Activated T-cell treated with anti-CD3 and anti-CD28 coated beads, Interleukin-2, amount 50 U/mL, for 48 hours (primary cell): ENCODE results near the gene CAMTA1.
"Not testable (repeated sequence)": the region's sequence is repeated elsewhere in the genome, so short reads cannot be mapped to it uniquely, and the experiment has no call there.

Experiments
- DNase-seq, 2 experiments: peaks; one replicate each; pipeline ENCODE4 v3.0.0-alpha.2; 2020

CAMTA1 gene

DNA sequence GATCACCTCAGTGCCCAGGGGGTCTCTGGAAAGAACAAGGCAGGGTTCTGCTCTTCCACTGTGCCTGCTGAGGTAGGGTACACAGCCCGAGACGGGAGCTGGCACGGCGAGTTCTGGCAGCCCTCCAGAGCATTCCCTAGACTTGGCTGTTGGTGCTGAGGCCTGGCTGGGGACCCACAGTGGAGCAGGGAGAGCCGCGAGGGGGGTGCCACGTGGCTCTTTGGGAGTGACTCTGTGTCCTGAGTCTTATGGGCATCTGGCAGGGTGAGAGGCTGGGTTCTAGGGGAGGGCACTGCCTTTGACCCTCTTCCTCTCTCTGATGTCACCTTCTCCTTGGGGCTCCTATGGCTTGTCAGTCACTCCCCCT lies 336.4 kb downstream of the CAMTA1 start:
- DNase-seq = no peak

DNA sequence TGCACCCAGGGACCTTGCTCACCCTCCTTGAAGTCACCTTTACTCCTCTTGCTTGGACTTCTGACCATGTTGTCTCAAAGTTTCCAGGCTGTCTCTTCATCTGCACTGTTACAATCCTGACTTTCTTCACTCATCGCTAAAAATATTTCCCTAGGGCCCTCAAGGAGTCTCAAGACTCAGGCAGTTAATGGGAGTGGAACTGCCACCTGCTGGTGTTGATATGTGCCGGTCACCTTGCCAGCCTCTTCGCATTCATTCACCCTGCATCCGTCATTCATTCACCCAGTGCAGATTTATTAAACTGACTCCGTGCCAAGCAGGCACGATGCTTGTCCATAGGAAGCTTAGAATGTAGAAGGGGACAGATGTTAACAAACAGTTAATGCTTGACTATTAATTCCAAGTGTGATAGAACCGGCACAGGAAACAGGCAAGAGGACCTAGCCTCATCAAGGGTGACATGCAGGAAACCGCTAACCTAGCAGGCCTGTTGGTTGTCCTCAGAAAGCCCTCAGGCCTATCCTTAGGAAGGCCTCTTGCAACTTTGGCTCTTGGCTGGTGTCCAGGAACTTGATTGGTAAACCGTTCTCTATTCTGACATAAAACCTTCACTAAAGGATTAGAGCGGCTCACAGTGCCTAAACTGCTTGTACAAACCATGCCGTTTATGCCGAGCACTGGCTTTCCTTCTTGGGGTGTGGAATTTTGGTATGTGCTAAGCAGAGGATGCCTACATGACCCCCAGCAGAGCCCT lies 342.2 kb downstream of the CAMTA1 start:
- no peak for DNase-seq

DNA sequence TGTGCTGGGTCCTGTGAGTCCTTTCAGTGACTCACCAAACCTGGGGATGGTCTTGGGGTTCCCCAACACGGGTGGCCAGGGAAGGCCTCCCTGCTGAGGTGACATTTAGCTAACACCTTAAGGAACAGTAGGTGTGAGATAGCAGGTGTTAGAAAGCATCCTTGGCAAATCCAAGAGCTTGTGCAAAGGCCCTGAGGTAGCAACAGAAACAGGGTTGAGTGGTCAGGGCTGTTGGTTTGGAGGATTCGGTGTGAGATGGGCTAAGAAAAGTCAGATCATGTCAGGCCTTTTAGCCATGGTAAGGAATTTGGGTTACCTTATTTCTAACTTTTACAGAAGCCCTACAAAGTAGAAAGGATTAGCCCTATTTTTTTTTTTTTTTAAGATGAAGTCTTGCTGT lies 343.0 kb downstream of the CAMTA1 start:
- no peak for DNase-seq

DNA sequence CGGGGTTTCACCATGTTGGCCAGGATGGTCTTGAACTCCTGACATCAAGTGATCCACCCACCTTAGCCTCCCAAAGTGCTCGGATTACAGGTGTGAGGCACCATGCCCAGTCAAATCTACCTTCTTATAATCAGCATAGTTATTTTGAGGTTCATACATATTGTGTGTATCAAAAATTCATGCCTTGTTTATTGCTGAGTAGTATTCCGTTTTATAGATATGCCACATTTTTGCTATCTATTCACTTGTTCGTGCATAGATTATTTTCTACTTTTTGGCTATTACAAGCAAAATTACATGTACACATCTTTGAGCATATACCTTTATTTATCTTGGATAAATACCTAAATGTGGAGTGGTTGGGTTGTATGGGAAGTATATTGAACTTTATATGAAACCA lies 344.9 kb downstream of the CAMTA1 start:
- DNase-seq = no peak

DNA sequence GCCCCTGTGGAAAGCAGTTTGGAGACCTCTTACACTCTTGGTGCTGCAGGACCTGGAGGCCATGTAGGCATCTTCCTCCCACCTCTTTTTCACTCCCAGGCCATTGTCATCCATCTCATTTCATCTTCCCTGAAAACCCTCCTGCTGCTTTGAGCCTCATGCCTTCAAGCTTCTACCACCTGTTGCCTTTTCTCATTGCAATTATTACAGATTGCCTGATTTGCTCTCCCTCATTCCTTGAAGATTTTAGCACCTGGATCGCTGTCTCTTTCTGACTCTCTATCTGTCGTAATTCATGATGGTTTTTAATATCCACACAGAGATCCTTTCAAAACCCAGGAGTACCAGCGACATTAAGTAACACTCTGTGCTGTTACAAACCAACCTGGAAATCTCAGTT lies 350.2 kb downstream of the CAMTA1 start:
- no peak for DNase-seq

DNA sequence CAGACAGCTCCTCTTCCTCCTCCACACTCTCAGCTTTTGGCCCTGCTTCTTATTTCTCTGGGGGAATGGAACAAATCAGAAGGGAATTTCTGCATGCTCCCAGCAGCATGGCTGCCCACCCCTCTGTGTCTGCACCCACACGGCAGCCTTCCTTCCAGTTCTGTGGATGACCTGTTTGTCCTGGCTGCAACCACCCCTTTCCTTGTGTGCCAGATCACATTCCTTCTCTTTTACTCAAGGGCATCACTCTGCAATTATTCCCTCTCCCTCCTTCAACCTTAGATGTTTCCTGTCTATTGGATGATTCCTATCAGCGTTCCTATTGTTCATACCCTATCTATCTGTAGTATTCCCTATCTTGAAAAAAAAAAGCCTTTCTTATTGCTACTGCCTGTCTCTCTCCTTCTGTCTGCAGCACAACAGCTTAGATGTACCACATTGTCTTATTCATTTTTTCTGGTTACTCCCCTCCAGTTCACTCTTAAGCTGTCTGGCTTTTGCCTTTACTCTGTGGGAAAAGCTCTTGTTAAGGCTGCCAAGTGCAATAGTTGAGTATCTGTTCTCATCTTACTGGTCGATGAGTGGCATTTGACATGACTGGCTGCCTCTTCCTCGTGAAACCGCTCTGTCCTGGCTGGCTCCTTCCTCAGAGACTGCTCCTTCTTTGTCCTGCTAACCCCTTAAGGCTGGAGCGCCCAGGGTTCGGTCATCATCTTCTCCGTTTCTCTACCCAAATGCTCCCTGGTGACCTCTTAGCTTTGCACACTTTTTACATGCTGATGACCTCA lies 351.1 kb downstream of the CAMTA1 start:
- DNase-seq = no peak

- no peak for DNase-seq
Measured at GRCh38 chr1:7140251-7140650, 355.0 kb downstream of the CAMTA1 start.

GRCh38 chr1:7145947-7146346 lies 360.7 kb downstream of the CAMTA1 start:
- DNase-seq = no peak

GRCh38 chr1:7146710-7147109 lies 361.5 kb downstream of the CAMTA1 start:
- DNase-seq = no peak

- DNase-seq = not testable (repeated sequence)
Measured at GRCh38 chr1:7147581-7148282, 362.5 kb downstream of the CAMTA1 start.

DNA sequence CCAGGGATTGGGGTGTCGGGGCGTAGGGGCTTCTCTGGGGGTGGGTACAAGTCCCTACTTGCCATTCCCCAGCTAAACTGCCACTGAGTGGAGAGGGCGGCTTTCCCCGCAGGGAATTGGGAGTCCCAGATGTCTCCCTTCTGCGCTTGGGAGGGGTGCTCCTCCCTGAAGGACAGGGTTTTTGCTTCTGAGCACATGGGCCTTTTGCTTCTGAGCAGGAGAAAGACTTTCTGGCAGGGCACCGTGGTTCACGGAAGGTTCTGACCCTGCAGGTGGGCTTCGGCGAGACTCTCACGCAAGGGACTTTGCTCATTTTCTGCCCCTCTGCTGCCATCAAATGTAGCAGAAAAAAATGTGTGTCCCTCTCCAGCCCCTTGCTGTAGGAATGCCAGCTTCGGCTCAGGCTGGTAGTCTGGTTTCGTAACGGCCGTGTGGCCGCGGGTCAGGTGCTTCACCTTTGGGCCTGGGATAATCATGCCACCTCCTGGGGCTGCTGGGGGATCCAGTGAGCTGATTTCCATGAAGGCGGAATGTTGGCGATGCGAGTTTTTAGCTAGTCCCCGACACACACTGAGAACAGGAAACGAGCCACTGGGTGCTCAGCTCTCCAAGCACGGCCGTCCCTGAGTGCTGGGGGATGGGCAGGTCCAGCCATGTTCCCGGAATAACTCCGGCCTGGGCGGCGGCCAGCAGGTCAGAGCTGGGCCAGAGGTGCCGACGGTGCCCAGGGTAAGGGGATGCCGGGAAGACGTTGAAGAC lies 364.0 kb downstream of the CAMTA1 start:
- no peak for DNase-seq

DNA sequence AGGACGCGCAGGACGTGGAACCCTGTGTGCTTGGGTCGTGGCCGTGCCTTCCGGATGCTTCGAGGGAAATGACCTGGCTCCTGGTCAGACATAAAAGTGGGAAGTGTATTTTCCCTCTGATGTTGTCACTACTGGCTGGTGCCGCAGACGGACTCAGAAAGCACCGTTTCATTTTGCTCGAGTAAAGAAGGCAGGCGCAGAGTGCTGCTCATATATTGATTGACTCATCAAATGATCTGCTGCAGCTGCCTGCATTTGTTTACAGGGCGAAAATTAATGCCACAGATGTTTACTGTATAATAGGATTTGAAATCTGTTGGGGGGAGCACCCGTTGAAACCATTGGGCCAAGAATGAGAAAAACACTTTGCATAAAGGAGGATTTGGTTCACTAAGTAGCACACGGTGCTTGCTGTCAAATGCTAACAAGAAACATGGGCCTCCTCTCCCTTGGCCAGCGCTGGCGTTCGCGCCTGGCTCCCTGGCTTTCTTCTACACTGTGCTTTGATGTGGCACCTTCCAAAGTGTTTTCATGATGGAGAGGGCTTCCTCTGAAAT lies 365.5 kb downstream of the CAMTA1 start:
- DNase-seq = no peak

DNA sequence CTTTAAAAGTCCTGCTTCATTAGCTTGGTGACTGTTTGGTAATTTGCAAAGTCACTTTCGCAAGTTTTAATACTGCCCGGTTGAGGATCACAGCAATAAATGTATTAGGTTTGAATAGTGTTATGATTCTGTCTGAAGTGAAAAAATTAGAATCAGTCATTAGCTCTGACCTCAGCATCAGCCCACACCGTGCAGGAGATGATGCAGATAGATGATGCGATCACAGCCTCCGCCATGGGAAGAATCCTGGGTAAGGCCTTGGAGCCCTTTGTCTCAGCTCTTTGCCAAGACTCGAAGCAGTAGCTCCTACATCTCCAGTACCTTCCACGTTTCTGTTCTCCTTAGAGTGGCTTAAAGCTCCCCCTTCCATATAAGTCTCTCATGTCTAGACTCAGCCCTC lies 366.7 kb downstream of the CAMTA1 start:
- DNase-seq = no peak

GRCh38 chr1:7152655-7153054 lies 367.4 kb downstream of the CAMTA1 start:
- no peak for DNase-seq

DNA sequence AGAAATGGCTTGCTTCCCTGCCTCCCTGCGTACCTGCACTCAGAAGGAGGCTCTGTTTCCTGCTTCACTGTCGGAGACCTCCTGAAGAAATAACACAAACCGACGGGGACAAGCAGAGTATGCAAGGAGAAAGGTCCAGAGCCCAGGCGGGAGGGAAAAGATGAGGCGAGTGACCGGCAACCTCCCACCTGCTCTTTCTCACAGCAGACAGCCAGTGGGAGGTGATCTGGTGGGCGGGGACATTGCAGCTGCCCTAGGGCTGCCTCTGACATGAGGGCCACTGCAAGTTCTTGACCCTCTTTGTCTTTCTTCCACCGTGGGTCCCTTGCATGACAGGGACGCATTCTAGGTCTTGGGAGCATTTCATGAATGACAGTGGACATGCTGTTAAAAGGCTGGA lies 368.2 kb downstream of the CAMTA1 start:
- no peak for DNase-seq

- no peak for DNase-seq
Measured at GRCh38 chr1:7159116-7159781, 374.0 kb downstream of the CAMTA1 start.

GRCh38 chr1:7168554-7168953 lies 383.3 kb downstream of the CAMTA1 start:
- DNase-seq = not testable (repeated sequence)

DNA sequence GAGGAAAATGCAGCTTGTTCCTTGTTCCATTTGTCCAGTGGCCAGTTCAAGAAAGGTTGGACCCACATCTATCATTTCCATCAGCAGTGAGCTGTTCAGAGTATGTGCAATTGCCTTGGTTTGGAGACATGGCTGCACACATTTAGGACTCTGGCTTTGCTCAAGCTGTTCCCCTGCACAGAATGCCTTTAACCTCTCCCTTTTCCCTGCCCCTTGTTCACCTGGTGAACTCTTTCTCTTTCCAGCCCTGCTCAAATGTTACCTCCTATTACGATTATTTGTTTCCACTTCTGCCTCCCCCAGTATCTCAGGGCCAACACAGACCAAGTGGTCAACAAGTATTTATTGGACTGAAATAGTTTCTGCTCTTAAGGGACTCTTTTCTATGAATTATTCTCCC lies 385.9 kb downstream of the CAMTA1 start:
- no peak for DNase-seq

DNA sequence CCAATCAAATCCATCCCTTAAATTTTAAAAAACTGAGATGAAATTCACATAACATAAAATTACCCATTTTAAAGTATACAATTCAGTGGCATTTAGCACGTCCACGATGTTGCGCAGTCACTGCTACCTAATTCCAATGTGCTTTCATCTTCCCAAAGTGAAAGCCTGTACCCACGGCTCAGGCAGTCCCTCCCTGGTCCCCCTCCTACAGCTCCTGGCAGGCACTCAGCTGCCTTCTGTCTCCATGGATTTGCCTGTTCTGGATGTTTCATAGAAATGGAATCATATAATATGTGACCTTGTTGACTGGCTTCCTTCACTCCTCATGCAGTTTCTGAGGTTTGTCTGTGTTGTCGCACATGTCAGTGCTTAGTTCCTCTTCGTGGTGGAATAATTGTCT lies 386.3 kb downstream of the CAMTA1 start:
- DNase-seq = no peak

- no peak for DNase-seq
Measured at GRCh38 chr1:7172804-7173203, 387.6 kb downstream of the CAMTA1 start.

- no peak for DNase-seq
Measured at GRCh38 chr1:7174561-7174960, 389.3 kb downstream of the CAMTA1 start.
